ENCODE measurements around the gene LDHD.

LDHD gene

GRCh38 chr16:75063549-75064088 is 53.0 kb downstream of the LDHD start:
- DNase-seq (ENCODE audit: low read depth in 2 of 3, low spot score in 2 of 3) = no peak

- DNase-seq (ENCODE audit: low read depth in 2 of 3, low spot score in 2 of 3) = no peak
These were observed 53.6 kb downstream of the LDHD start for GRCh38 chr16:75062976-75063346.

GRCh38 chr16:75062135-75062975 is 54.2 kb downstream of the LDHD start:
- no peak for DNase-seq (ENCODE audit: low read depth in 2 of 3, low spot score in 2 of 3)
